ENCODE data around the gene MON2.

DNA sequence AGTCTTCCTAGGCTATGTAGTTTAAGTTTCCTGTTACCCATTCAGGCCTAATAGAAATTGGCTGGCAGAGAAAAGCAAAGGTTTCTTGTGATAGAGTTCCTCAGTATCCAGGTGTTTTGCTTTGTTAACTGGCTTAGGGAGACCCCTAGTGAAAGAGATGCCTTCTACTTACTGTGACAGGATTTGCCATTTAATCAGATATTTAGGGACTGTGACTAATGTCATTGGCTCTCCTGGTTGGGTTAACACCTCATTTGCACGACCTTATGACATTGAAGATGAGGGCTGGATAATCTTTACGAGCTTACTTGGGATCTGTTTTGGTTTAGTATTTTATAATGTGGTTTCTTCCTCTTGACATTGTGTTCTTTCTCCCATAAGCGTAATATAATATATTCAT is 5.8 kb downstream of the MON2 start:
- TF ChIP-seq CBX5 (IDR thresholded peaks at IDR 0.05; ENCODE audit: low read depth) = no peak
- no peak for TF ChIP-seq ZNF274 (IDR thresholded peaks at IDR 0.05; ENCODE audit: insufficient read depth, insufficient read length)
- TF ChIP-seq, protein P1, sequence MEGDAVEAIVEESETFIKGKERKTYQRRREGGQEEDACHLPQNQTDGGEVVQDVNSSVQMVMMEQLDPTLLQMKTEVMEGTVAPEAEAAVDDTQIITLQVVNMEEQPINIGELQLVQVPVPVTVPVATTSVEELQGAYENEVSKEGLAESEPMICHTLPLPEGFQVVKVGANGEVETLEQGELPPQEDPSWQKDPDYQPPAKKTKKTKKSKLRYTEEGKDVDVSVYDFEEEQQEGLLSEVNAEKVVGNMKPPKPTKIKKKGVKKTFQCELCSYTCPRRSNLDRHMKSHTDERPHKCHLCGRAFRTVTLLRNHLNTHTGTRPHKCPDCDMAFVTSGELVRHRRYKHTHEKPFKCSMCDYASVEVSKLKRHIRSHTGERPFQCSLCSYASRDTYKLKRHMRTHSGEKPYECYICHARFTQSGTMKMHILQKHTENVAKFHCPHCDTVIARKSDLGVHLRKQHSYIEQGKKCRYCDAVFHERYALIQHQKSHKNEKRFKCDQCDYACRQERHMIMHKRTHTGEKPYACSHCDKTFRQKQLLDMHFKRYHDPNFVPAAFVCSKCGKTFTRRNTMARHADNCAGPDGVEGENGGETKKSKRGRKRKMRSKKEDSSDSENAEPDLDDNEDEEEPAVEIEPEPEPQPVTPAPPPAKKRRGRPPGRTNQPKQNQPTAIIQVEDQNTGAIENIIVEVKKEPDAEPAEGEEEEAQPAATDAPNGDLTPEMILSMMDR (IDR thresholded peaks at IDR 0.05 in 2 of 3, conservative IDR thresholded peaks at IDR 0.05 in 1 of 3; ENCODE audit: control insufficient read depth in 2 of 3, extremely low read depth in 1 of 3, insufficient read depth in 1 of 3, low read depth in 3 of 3, low read length in 3 of 3) = no peak
- TF ChIP-seq POLR2A (IDR thresholded peaks at IDR 0.05; ENCODE audit: low read depth, low read length) = no peak
- TF ChIP-seq TAF1 (IDR thresholded peaks at IDR 0.05; ENCODE audit: borderline replicate concordance, low read depth, low read length) = no peak
